GM12878 (cell line): ENCODE data around the gene HMCES. TPM values are rescaled to one million over a fixed set of nuclear protein-coding genes. Genes with fewer than 3 reads are reported as not detected.

ENCODE experiments used
- ATAC-seq: fragments of 200-7000 bp; cut with Tn5 transposase; 3 replicates; pipeline ENCODE4 v1.9.1; 2020; ENCODE audit warnings: mild to moderate bottlenecking, moderate library complexity
- BruUV-seq: library from RNA; stranded (reverse); fragments of 400-500 nt; replicated peaks from 2 replicates; lab custom pipeline; 2021; lab: Mats Ljungman, UMichigan
- CTCF ChIA-PET: fragments of 300-600 bp; sonication (Branson Sonifier 250); formaldehyde crosslinking; extraction: SDS; loops from one replicate; lab custom pipeline; 2021; ENCODE audit warnings: inconsistent platforms; lab: Yijun Ruan, JAX
- POLR2A ChIA-PET: fragments of 350-600 bp; formaldehyde crosslinking; extraction: SDS; loops from one replicate; lab custom pipeline; 2021; ENCODE audit warnings: inconsistent platforms; lab: Charles Lee
- RAD21 ChIA-PET: fragments of 300-600 bp; sonication (Branson Sonifier 250); formaldehyde crosslinking; loops from one replicate; lab custom pipeline; 2023; ENCODE audit warnings: antibody characterized with exemption; ENCODE audit not compliant: unreplicated experiment; lab: Charles Lee
- SMC1A ChIA-PET: fragments of 300-600 bp; sonication (Branson Sonifier 250); formaldehyde crosslinking; loops from one replicate; lab custom pipeline; 2023; ENCODE audit not compliant: unreplicated experiment, uncharacterized antibody; lab: Charles Lee
- DNase-seq: peaks from one replicate; pipeline ENCODE4 v3.0.0-alpha.2; 2011; ENCODE audit warnings: low read depth, low spot score
- FAIRE-seq: peaks from 3 replicates; lab custom pipeline; 2011; peaks lifted over from hg19 to GRCh38; lab: Jason Lieb, UNC
- H2AFZ ChIP-seq: 2 replicates; pipeline ENCODE4 v1.6.0; 2011; ENCODE audit warnings: low read depth, low read length, control low read depth; ENCODE audit not compliant: control insufficient read depth
- H3K27ac ChIP-seq: 2 replicates; pipeline ENCODE4 v1.5.1; 2011; ENCODE audit warnings: control low read depth; ENCODE audit not compliant: control insufficient read depth, insufficient read depth
- H3K27me3 ChIP-seq, 2 experiments: replicated peaks in 1 of 2; 2 replicates each; pipeline versions ENCODE4 v1.6.0 to v1.6.1; 2011; ENCODE audit warnings: low read length in 1 of 2; ENCODE audit not compliant: control insufficient read depth in 2 of 2, insufficient read depth in 2 of 2
- H3K36me3 ChIP-seq, 2 experiments: 2 replicates each; pipeline ENCODE4 v1.5.1; 2011; ENCODE audit warnings: low read length in 1 of 2; ENCODE audit not compliant: control insufficient read depth in 2 of 2, insufficient read depth in 2 of 2
- H3K4me1 ChIP-seq: 2 replicates; pipeline ENCODE4 v1.6.1; 2011; ENCODE audit warnings: mild to moderate bottlenecking, low read length, moderate library complexity, mixed read lengths; ENCODE audit not compliant: control insufficient read depth, insufficient read depth
- H3K4me2 ChIP-seq: 2 replicates; pipeline ENCODE4 v1.6.0; 2011; ENCODE audit warnings: control low read depth; ENCODE audit not compliant: control insufficient read depth, insufficient read depth
- H3K4me3 ChIP-seq: fragments of 200-600 bp; sonication (generic); 2 replicates; pipeline ENCODE4 v1.5.1; 2016
- H3K79me2 ChIP-seq: 2 replicates; pipeline ENCODE4 v1.6.0; 2011; ENCODE audit warnings: low read length; ENCODE audit not compliant: control insufficient read depth, insufficient read depth
- H3K9ac ChIP-seq: 2 replicates; pipeline ENCODE4 v1.8.0; 2011; ENCODE audit warnings: low read length, control low read depth, mixed read lengths; ENCODE audit not compliant: control insufficient read depth, insufficient read depth
- H3K9me3 ChIP-seq: replicated peaks from 3 replicates; pipeline ENCODE4 v1.5.1; 2011; ENCODE audit warnings: mild to moderate bottlenecking, low read length; ENCODE audit not compliant: control insufficient read depth, insufficient read depth
- H4K20me1 ChIP-seq: 2 replicates; pipeline ENCODE4 v1.6.0; 2011; ENCODE audit not compliant: control insufficient read depth, insufficient read depth
- E4F1 ChIP-seq: fragments of 450-650 bp; IDR thresholded peaks from 2 replicates; pipeline ENCODE4 v1.6.1; 2018; ENCODE audit warnings: borderline replicate concordance, mild to moderate bottlenecking; ENCODE audit not compliant: partially characterized antibody
- ETV6 ChIP-seq, 2 experiments: fragments of 450-650 bp in 1 of 2; IDR thresholded peaks in 1 of 2; conservative IDR thresholded peaks in 1 of 2; 2 replicates each; pipeline ENCODE4 v1.6.1; 2014; ENCODE audit warnings: antibody characterized with exemption in 1 of 2, borderline replicate concordance in 1 of 2, low read depth in 1 of 2, mild to moderate bottlenecking in 1 of 2, moderate library complexity in 1 of 2
- FOXK2 ChIP-seq: fragments of 450-650 bp; IDR thresholded peaks from 2 replicates; pipeline ENCODE4 v1.6.1; 2017; ENCODE audit warnings: mild to moderate bottlenecking, moderate library complexity
- HDGF ChIP-seq: fragments of 450-650 bp; IDR thresholded peaks from 2 replicates; pipeline ENCODE4 v1.6.1; 2016; ENCODE audit warnings: antibody characterized with exemption
- IRF5 ChIP-seq: fragments of 450-650 bp; IDR thresholded peaks from 2 replicates; pipeline ENCODE4 v1.6.1; 2017; ENCODE audit warnings: borderline replicate concordance
- KLF5 ChIP-seq: fragments of 450-650 bp; IDR thresholded peaks from 2 replicates; pipeline ENCODE4 v1.6.1; 2014; ENCODE audit warnings: mild to moderate bottlenecking; ENCODE audit not compliant: partially characterized antibody
- MEF2A ChIP-seq: IDR thresholded peaks from 2 replicates; pipeline ENCODE4 v1.6.1; 2011; ENCODE audit warnings: low read depth, mild to moderate bottlenecking, low read length, moderate library complexity; ENCODE audit not compliant: insufficient read depth
- PBX3 ChIP-seq: IDR thresholded peaks from 2 replicates; pipeline ENCODE4 v1.6.1; 2011; ENCODE audit warnings: mild to moderate bottlenecking, low read depth, low read length, moderate library complexity; ENCODE audit not compliant: insufficient replicate concordance
- POU2F2 ChIP-seq: IDR thresholded peaks from 3 replicates; pipeline ENCODE4 v1.6.1; 2011; ENCODE audit warnings: low read depth, mild to moderate bottlenecking, low read length, borderline replicate concordance
- SIN3A ChIP-seq: IDR thresholded peaks from 2 replicates; pipeline ENCODE4 v1.6.1; 2012; ENCODE audit warnings: low read depth, low read length, improper control_type of control experiment
- SREBF2 ChIP-seq: IDR thresholded peaks from 2 replicates; pipeline ENCODE4 v1.6.1; 2012; ENCODE audit warnings: mild to moderate bottlenecking, low read length
- TBL1XR1 ChIP-seq: IDR thresholded peaks from 2 replicates; pipeline ENCODE4 v1.6.1; 2012; ENCODE audit warnings: low read depth, low read length, improper control_type of control experiment
- ZBTB4 ChIP-seq: fragments of 450-650 bp; formaldehyde crosslinking; IDR thresholded peaks from 2 replicates; pipeline ENCODE4 v1.4.0; 2022; ENCODE audit warnings: mild to moderate bottlenecking, moderate library complexity
- WGBS: methylation state at CpG from one replicate; pipeline ENCODE4 v1.1.6; 2016; ENCODE audit warnings: low lambda C conversion rate; ENCODE audit not compliant: insufficient replicate concordance, insufficient coverage; ENCODE audit errors: missing lambda C conversion rate; 5-methylcytosine and 5-hydroxymethylcytosine counted together
- in situ Hi-C: fragments of 300-500 bp; cut with MboI; formaldehyde crosslinking; loops from 9 replicates; pipeline ENCODE4 v1.14.3; 2018; ENCODE audit warnings: mixed read lengths
- intact Hi-C: fragments of 100-400 bp; cut with micrococcal nuclease; formaldehyde crosslinking; loops from one replicate; pipeline ENCODE4 v1.14.2; 2022; ENCODE audit not compliant: unreplicated experiment
- polyA plus RNA-seq, 11 experiments: library from polyadenylated mRNA; depleted of rRNA in 4 of 11; unstranded in 6 of 11; stranded (reverse) in 5 of 11; fragments of >200 nt; fragmentation: Nextera tagmentation in 4 of 11; fragmentation: Illumina TruSeq in 1 of 11; extraction: Ambion mirVana in 4 of 11; extraction: Trizol in 1 of 11; gene quantifications; 1 replicate in 1 of 11; 2 replicates in 10 of 11; pipeline versions ENCODE4 v1.2.1 to v1.2.3, GENCODE V29; 2011 to 2016; ENCODE audit warnings: inconsistent platforms in 2 of 11, missing spikeins in 2 of 11, low read depth in 1 of 11
- total RNA-seq, 4 experiments: library from RNA; depleted of rRNA in 3 of 4; stranded (reverse); fragments of >200 nt in 3 of 4; fragmentation: Illumina TruSeq in 1 of 4; extraction: Trizol in 1 of 4; gene quantifications; 2 replicates each; pipeline versions ENCODE4 v1.2.1 to v1.2.3, GENCODE V29; 2013 to 2021

The HMCES gene
- total and polyA plus RNA-seq, 10 of the 15 experiments (the other 5 are each of a cell fraction or from before 2014, with no cell fraction given): 12.4 to 49.8 (median 27.0) TPM

- Histone ChIP-seq H3K4me3 (no peak overlapping the region), H3K36me3 (peaks cover 29 to 60% of the 10 kb centered on the region in 2 experiments), H3K4me1 (no peaks in the 10 kb centered on the region), H2AFZ (no peak overlapping the region), H3K27ac (no peak overlapping the region), H3K27me3 (no peaks in the 10 kb centered on the region), H3K79me2 (no peaks in the 10 kb centered on the region), H3K9me3 (no peaks in the 10 kb centered on the region), H3K4me2 (no peak overlapping the region), H4K20me1 (peaks cover 3% of the 10 kb centered on the region; the same call in 1 of the 2 replicates), H3K9ac (no peak overlapping the region)
- SMC1A ChIA-PET: interaction anchor here (1.7 kb wide), 1 partner anchor 9 kb away, joined by 4 read pairs; no protein-coding TSS in a partner anchor
- POLR2A ChIA-PET: no interaction called here
- RAD21 ChIA-PET: no interaction called here
- no peak for FAIRE-seq
- no peak for ATAC-seq
- in situ Hi-C loops: no loop called here
- no peak for DNase-seq
- BruUV-seq: no TSS peak
- CTCF ChIA-PET: no interaction called here
- intact Hi-C loops: no loop called here
- 94% methylated on average over 4 of the region's 4 CpGs for WGBS
- TF ChIP-seq KLF5 (no peak), SREBF2 (no peak), FOXK2 (no peak), E4F1 (no peak), TBL1XR1 (no peak), MEF2A (no peak), PBX3 (no peak), SIN3A (no peak), ZBTB4 (CRISPR knock-in tag) (no peak), ETV6 (conservative IDR thresholded peaks at IDR 0.05 in 1 of 2, IDR thresholded peaks at IDR 0.05 in 1 of 2; ENCODE audit: borderline replicate concordance in 1 of 2, low read depth in 1 of 2) (no peak), IRF5 (no peak), HDGF (no peak), POU2F2 (no peak)
Observed at GRCh38 chr3:129268396-129268795, 10.3 kb upstream of the HMCES start.
